A172 (cell line): Measurements from ENCODE around the gene CYB5A. TPM values are rescaled to one million over a fixed set of nuclear protein-coding genes. Genes with fewer than 3 reads are reported as not detected.
A peak's percentile ranks its signal among the peaks of the same experiment; 100 is the strongest.

Experiments
- DNase-seq: peaks from one replicate; pipeline ENCODE4 v3.0.0-alpha.2; 2015; ENCODE audit warnings: low spot score
- total RNA-seq: library from RNA; depleted of rRNA; stranded (reverse); fragments of >200 nt; shearing (Covaris generic); gene quantifications from 2 replicates; pipeline ENCODE4 v1.2.3, GENCODE V29; 2014

Gene CYB5A
- total RNA-seq, 1 experiment from 2014 or later, result 0.60 TPM

GRCh38 chr18:74276609-74277008 is 15.2 kb downstream of the CYB5A start:
- DNase-seq, result no peak

GRCh38 chr18:74275736-74276135 is 16.0 kb downstream of the CYB5A start:
- DNase-seq, result no peak

- no peak for DNase-seq
Observed at GRCh38 chr18:74274700-74275099, 17.1 kb downstream of the CYB5A start.

GRCh38 chr18:74273394-74273793 is 18.4 kb downstream of the CYB5A start:
- DNase-seq, result no peak

GRCh38 chr18:74271635-74272034 is 20.1 kb downstream of the CYB5A start:
- DNase-seq, result no peak

- DNase-seq, result no peak
Observed at GRCh38 chr18:74268933-74269620, 22.7 kb downstream of the CYB5A start.

GRCh38 chr18:74268175-74268574 is 23.6 kb downstream of the CYB5A start:
- no peak for DNase-seq

GRCh38 chr18:74266161-74266560 is 25.6 kb downstream of the CYB5A start:
- DNase-seq, result peak; percentile 1

- no peak for DNase-seq
Observed at GRCh38 chr18:74265546-74266098, 26.1 kb downstream of the CYB5A start.

GRCh38 chr18:74264303-74265020 is 27.3 kb downstream of the CYB5A start:
- DNase-seq, result no peak

- no peak for DNase-seq
Observed at GRCh38 chr18:74261053-74261713, 30.6 kb downstream of the CYB5A start.

- no peak for DNase-seq
Observed at GRCh38 chr18:74259347-74259746, 32.4 kb downstream of the CYB5A start.

- DNase-seq, result no peak
Observed at GRCh38 chr18:74257083-74257482, 34.7 kb downstream of the CYB5A start.

GRCh38 chr18:74256190-74256589 is 35.6 kb downstream of the CYB5A start:
- no peak for DNase-seq

- DNase-seq, result no peak
Observed at GRCh38 chr18:74255131-74255616, 36.6 kb downstream of the CYB5A start.

GRCh38 chr18:74252039-74252395 is 39.7 kb downstream of the CYB5A start:
- peak; percentile 0 for DNase-seq

GRCh38 chr18:74251297-74252038 is 40.3 kb downstream of the CYB5A start:
- DNase-seq, result peak; percentile 10

GRCh38 chr18:74250131-74250530 is 41.6 kb downstream of the CYB5A start:
- no peak for DNase-seq

- DNase-seq, result no peak
Observed at GRCh38 chr18:74249181-74249968, 42.4 kb downstream of the CYB5A start.

GRCh38 chr18:74248595-74248994 is 43.2 kb downstream of the CYB5A start:
- DNase-seq, result no peak

GRCh38 chr18:74248189-74248588 is 43.6 kb downstream of the CYB5A start:
- no peak for DNase-seq
